CD14-positive monocyte (primary cell): ENCODE data around the gene PLOD1. TPM values are rescaled to one million over a fixed set of nuclear protein-coding genes. Genes with fewer than 3 reads are reported as not detected.

Experiments used
- DNase-seq, 3 donors: peaks; one replicate each; pipeline ENCODE4 v3.0.0-alpha.2; 2011 to 2022
- H2AFZ ChIP-seq: 2 replicates; pipeline ENCODE4 v1.6.0; 2012; ENCODE audit warnings: mild to moderate bottlenecking, low read depth, low read length, inconsistent platforms; ENCODE audit not compliant: insufficient read depth, poor library complexity, severe bottlenecking
- H3K27ac ChIP-seq, 2 donors: 1 replicate in 1 of 2; 2 replicates in 1 of 2; pipeline ENCODE4 v1.5.1; 2012 to 2013; ENCODE audit warnings: low read length in 2 of 2, control low read depth in 1 of 2, inconsistent platforms in 1 of 2, low read depth in 1 of 2, mild to moderate bottlenecking in 1 of 2
- H3K27me3 ChIP-seq, 2 donors: one replicate each; pipeline versions ENCODE4 v1.6.0 to v1.6.1; 2011 to 2013; ENCODE audit warnings: low read length in 2 of 2; ENCODE audit not compliant: control insufficient read depth in 2 of 2, insufficient read depth in 2 of 2
- H3K36me3 ChIP-seq, 2 donors: replicated peaks in 1 of 2; 1 replicate in 1 of 2; 2 replicates in 1 of 2; pipeline versions ENCODE4 v1.5.1 to v1.6.1; 2012 to 2013; ENCODE audit warnings: low read length in 2 of 2, control low read depth in 1 of 2, inconsistent platforms in 1 of 2, mild to moderate bottlenecking in 1 of 2; ENCODE audit not compliant: insufficient read depth in 2 of 2, control insufficient read depth in 1 of 2
- H3K4me1 ChIP-seq, 2 donors: 1 replicate in 1 of 2; 2 replicates in 1 of 2; pipeline versions ENCODE4 v1.5.1 to v1.6.1; 2012 to 2013; ENCODE audit warnings: low read length in 2 of 2, control low read depth in 1 of 2, inconsistent platforms in 1 of 2, mild to moderate bottlenecking in 1 of 2, moderate library complexity in 1 of 2; ENCODE audit not compliant: insufficient read depth in 2 of 2, control insufficient read depth in 1 of 2
- H3K4me2 ChIP-seq: replicated peaks from 2 replicates; pipeline ENCODE3; 2012; ENCODE audit warnings: low read length, moderate library complexity, mild to moderate bottlenecking; ENCODE audit not compliant: poor library complexity, severe bottlenecking; ENCODE audit errors: extremely low read depth
- H3K4me3 ChIP-seq, 3 experiments: fragments of 200-600 bp in 1 of 3; sonication (generic) in 1 of 3; replicated peaks in 1 of 3; 1 replicate in 2 of 3; 2 replicates in 1 of 3; pipeline ENCODE4 v1.5.1; 2011 to 2013; ENCODE audit warnings: low read length in 3 of 3, mild to moderate bottlenecking in 3 of 3, control low read depth in 2 of 3, low read depth in 2 of 3, inconsistent platforms in 1 of 3, moderate library complexity in 1 of 3
- H3K79me2 ChIP-seq: 2 replicates; pipeline ENCODE4 v1.6.0; 2012; ENCODE audit warnings: mild to moderate bottlenecking, control low read depth, inconsistent platforms, low read length, moderate library complexity; ENCODE audit not compliant: insufficient read depth
- H3K9ac ChIP-seq: 2 replicates; pipeline ENCODE4 v1.6.0; 2017; ENCODE audit warnings: low read length, mild to moderate bottlenecking; ENCODE audit not compliant: insufficient read depth, poor library complexity, severe bottlenecking
- H3K9me3 ChIP-seq, 2 donors: replicated peaks in 1 of 2; 1 replicate in 1 of 2; 2 replicates in 1 of 2; pipeline versions ENCODE4 v1.5.1 to v1.6.1; 2012 to 2013; ENCODE audit warnings: low read length in 2 of 2, control low read depth in 1 of 2; ENCODE audit not compliant: control insufficient read depth in 1 of 2, insufficient read depth in 1 of 2
- H4K20me1 ChIP-seq: 2 replicates; pipeline ENCODE4 v1.6.0; 2012; ENCODE audit warnings: mild to moderate bottlenecking, low read length, control low read depth, moderate library complexity; ENCODE audit not compliant: insufficient read depth
- H3K27ac Mint-ChIP-seq, 7 donors: one replicate each; pipeline ENCODE4 v1.8.0; 2020; ENCODE audit warnings: mild to moderate bottlenecking in 7 of 7, mixed read lengths in 7 of 7, moderate library complexity in 6 of 7, inconsistent platforms in 2 of 7
- H3K27me3 Mint-ChIP-seq, 3 donors: one replicate each; pipeline ENCODE4 v1.8.0; 2021 to 2022; ENCODE audit warnings: low read depth in 3 of 3, mild to moderate bottlenecking in 3 of 3, mixed read lengths in 3 of 3, moderate library complexity in 3 of 3, inconsistent platforms in 1 of 3
- H3K36me3 Mint-ChIP-seq, 2 donors: one replicate each; pipeline ENCODE4 v1.8.0; 2020; ENCODE audit warnings: mixed read lengths in 2 of 2, inconsistent platforms in 1 of 2, mild to moderate bottlenecking in 1 of 2
- H3K4me1 Mint-ChIP-seq: one replicate; pipeline ENCODE4 v1.8.0; 2020; ENCODE audit warnings: mild to moderate bottlenecking, mixed read lengths
- H3K4me3 Mint-ChIP-seq, 2 donors: one replicate each; pipeline ENCODE4 v1.8.0; 2020; ENCODE audit warnings: mild to moderate bottlenecking in 2 of 2, mixed read lengths in 2 of 2, moderate library complexity in 1 of 2
- H3K9me3 Mint-ChIP-seq, 7 donors: one replicate each; pipeline ENCODE4 v1.8.0; 2020 to 2022; ENCODE audit warnings: mixed read lengths in 7 of 7, mild to moderate bottlenecking in 6 of 7, moderate library complexity in 6 of 7, inconsistent platforms in 2 of 7
- WGBS: methylation state at CpG from one replicate; pipeline ENCODE4 v1.1.5; 2013; ENCODE audit warnings: missing lambda C conversion rate; ENCODE audit not compliant: insufficient coverage; 5-methylcytosine and 5-hydroxymethylcytosine counted together
- intact Hi-C, 2 donors: fragments of 100-400 bp; cut with micrococcal nuclease; formaldehyde crosslinking; loops; one replicate each; pipeline versions ENCODE4 v1.15.0 to v1.15.1; 2023
- polyA plus RNA-seq, 3 donors: library from polyadenylated mRNA; depleted of rRNA in 1 of 3; unstranded in 2 of 3; stranded (reverse) in 1 of 3; fragments of 300-500 nt in 2 of 3; fragments of >200 nt in 1 of 3; fragmentation: Illumina TruSeq in 2 of 3; gene quantifications; 1 replicate in 2 of 3; 2 replicates in 1 of 3; pipeline ENCODE4 v1.2.3, GENCODE V29; 2012 to 2021
- TF ChIP-seq, protein P1 (sequence below): fragments of 200-600 bp; IDR thresholded peaks from one replicate; pipeline ENCODE4 v1.8.0; 2022; ENCODE audit warnings: antibody characterized with exemption, mild to moderate bottlenecking

Gene PLOD1
- polyA plus RNA-seq, 3 donors, result 44.5 to 53.4 (median 53.1) TPM

- Histone ChIP-seq H3K27me3 (no peaks in the 10 kb centered on the region), H3K9ac (no peak overlapping the region), H3K36me3 (peaks cover 34 to 47% of the 10 kb centered on the region in 2 donors), H3K4me1 (peaks cover 21% of the 10 kb centered on the region in 2 donors), H3K4me2 (no peak overlapping the region), H3K79me2 (no peaks in the 10 kb centered on the region), H3K9me3 (no peaks in the 10 kb centered on the region), H4K20me1 (no peaks in the 10 kb centered on the region), H2AFZ (no peak overlapping the region), H3K27ac (no peak overlapping the region), H3K4me3 (no peak overlapping the region)
- TF ChIP-seq, protein P1, sequence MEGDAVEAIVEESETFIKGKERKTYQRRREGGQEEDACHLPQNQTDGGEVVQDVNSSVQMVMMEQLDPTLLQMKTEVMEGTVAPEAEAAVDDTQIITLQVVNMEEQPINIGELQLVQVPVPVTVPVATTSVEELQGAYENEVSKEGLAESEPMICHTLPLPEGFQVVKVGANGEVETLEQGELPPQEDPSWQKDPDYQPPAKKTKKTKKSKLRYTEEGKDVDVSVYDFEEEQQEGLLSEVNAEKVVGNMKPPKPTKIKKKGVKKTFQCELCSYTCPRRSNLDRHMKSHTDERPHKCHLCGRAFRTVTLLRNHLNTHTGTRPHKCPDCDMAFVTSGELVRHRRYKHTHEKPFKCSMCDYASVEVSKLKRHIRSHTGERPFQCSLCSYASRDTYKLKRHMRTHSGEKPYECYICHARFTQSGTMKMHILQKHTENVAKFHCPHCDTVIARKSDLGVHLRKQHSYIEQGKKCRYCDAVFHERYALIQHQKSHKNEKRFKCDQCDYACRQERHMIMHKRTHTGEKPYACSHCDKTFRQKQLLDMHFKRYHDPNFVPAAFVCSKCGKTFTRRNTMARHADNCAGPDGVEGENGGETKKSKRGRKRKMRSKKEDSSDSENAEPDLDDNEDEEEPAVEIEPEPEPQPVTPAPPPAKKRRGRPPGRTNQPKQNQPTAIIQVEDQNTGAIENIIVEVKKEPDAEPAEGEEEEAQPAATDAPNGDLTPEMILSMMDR, result no peak
- Mint-ChIP-seq H3K4me1 (peaks cover 16% of the 10 kb centered on the region), H3K27me3 (no peaks in the 10 kb centered on the region), H3K27ac (peak overlapping the region in 1 of 7 donors; percentile 69), H3K4me3 (no peak overlapping the region), H3K36me3 (peaks cover 40 to 69% of the 10 kb centered on the region in 2 donors), H3K9me3 (no peaks in the 10 kb centered on the region)
- no peak for DNase-seq
- over 99% methylated on average over 12 of the region's 12 CpGs for WGBS
- intact Hi-C loops, result no loop called here
Measured at GRCh38 chr1:11957897-11958296, 23.4 kb downstream of the PLOD1 start.

- H2AFZ ChIP-seq, result no peak overlapping the region
- peaks cover 47 to 57% of the 10 kb centered on the region in 2 donors for H3K36me3 ChIP-seq
- H3K36me3 Mint-ChIP-seq, result peaks cover 51 to 77% of the 10 kb centered on the region in 2 donors
- TF ChIP-seq, protein P1, result no peak
- H3K27ac ChIP-seq, result peak overlapping the region; percentile 65 to 83
- peak overlapping the region; percentile 79 to 94 (median 86) for H3K27ac Mint-ChIP-seq
- peak overlapping the region; percentile 68 for H3K4me2 ChIP-seq
- H3K9ac ChIP-seq, result peak overlapping the region; percentile 19
- peaks cover 0 to 3% (median 0%) of the 10 kb centered on the region in 3 donors for H3K27me3 Mint-ChIP-seq
- H3K4me3 ChIP-seq, result peak overlapping the region in 1 of 3 experiments; percentile 61
- H3K9me3 Mint-ChIP-seq, result no peaks in the 10 kb centered on the region
- H3K79me2 ChIP-seq, result no peaks in the 10 kb centered on the region
- H3K4me1 ChIP-seq, result peaks cover 21% of the 10 kb centered on the region in 2 donors
- H4K20me1 ChIP-seq, result no peaks in the 10 kb centered on the region
- intact Hi-C loops, result no loop called here
- peaks cover 16% of the 10 kb centered on the region for H3K4me1 Mint-ChIP-seq
- H3K9me3 ChIP-seq, result no peaks in the 10 kb centered on the region
- 95% methylated on average over 4 of the region's 5 CpGs for WGBS
- H3K4me3 Mint-ChIP-seq, result peak overlapping the region; percentile 20 to 66
- DNase-seq, result no peak
- no peaks in the 10 kb centered on the region for H3K27me3 ChIP-seq
Measured at GRCh38 chr1:11960276-11960675, 25.8 kb downstream of the PLOD1 start.
